Lower leg skin (tissue), 3 donors: ENCODE data around the gene GAS7.

ENCODE experiments used
- POLR2A ChIP-seq, 2 donors: fragments of 450-650 bp; IDR thresholded peaks; one replicate each; pipeline ENCODE4 v1.6.1; 2016 to 2017; ENCODE audit warnings: antibody characterized with exemption in 2 of 2, mild to moderate bottlenecking in 1 of 2, moderate library complexity in 1 of 2
- TF ChIP-seq, protein P1 (sequence below), 3 donors: fragments of 450-650 bp; IDR thresholded peaks; one replicate each; pipeline ENCODE4 v1.5.1; 2016; ENCODE audit warnings: antibody characterized with exemption in 3 of 3, mild to moderate bottlenecking in 3 of 3, moderate library complexity in 2 of 3

DNA sequence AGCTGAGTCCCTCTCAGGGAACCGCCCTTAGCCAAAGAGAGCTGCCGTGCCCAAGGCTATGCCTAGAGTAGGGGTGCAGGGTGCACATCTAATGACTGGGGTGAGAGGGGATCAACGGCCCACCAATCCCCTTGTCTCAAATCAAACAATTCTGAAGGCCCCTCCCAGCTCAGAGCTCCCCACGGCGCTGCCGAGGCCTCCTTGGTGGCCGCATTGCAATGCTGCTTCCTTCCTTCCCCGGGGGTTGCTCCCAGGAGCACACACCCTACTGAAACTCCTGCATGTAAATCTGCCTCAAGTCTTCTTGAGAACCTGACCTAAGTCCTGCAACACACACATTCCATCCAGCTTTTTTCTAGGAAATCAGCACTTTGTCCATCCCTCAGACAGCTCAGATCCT lies 212.8 kb downstream of the GAS7 start:
- TF ChIP-seq, protein P1, sequence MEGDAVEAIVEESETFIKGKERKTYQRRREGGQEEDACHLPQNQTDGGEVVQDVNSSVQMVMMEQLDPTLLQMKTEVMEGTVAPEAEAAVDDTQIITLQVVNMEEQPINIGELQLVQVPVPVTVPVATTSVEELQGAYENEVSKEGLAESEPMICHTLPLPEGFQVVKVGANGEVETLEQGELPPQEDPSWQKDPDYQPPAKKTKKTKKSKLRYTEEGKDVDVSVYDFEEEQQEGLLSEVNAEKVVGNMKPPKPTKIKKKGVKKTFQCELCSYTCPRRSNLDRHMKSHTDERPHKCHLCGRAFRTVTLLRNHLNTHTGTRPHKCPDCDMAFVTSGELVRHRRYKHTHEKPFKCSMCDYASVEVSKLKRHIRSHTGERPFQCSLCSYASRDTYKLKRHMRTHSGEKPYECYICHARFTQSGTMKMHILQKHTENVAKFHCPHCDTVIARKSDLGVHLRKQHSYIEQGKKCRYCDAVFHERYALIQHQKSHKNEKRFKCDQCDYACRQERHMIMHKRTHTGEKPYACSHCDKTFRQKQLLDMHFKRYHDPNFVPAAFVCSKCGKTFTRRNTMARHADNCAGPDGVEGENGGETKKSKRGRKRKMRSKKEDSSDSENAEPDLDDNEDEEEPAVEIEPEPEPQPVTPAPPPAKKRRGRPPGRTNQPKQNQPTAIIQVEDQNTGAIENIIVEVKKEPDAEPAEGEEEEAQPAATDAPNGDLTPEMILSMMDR (IDR thresholded peaks at IDR 0.05): no peak
- no peak for TF ChIP-seq POLR2A (IDR thresholded peaks at IDR 0.05)
